Stimulated activated naive B cell treated with anti-CD40 and anti-IgM and Interleukin-4, amounts not matched to agents 10 μg/mL and 1 μg/mL and 100 μg/mL, for 72 hours (primary cell): ENCODE results near the gene LYPD6B.
"Not testable (repeated sequence)": the region's sequence is repeated elsewhere in the genome, so short reads cannot be mapped to it uniquely, and the experiment has no call there.

Source experiments
- ATAC-seq, 2 donors: fragments of 150-1000 bp; cut with Tn5 transposase; replicated peaks; 2 replicates each; pipeline ENCODE4 v1.10.0; 2021; ENCODE audit warnings: moderate library complexity in 1 of 2
- DNase-seq: peaks from one replicate; pipeline ENCODE4 v3.0.0; 2021
- H3K27ac Mint-ChIP-seq: one replicate; pipeline ENCODE4 v1.8.0; 2022; ENCODE audit warnings: mild to moderate bottlenecking, mixed read lengths
- H3K27me3 Mint-ChIP-seq, 2 donors: one replicate each; pipeline ENCODE4 v1.8.0; 2022; ENCODE audit warnings: mixed read lengths in 2 of 2
- H3K36me3 Mint-ChIP-seq, 2 donors: one replicate each; pipeline ENCODE4 v1.8.0; 2022; ENCODE audit warnings: mixed read lengths in 2 of 2, mild to moderate bottlenecking in 1 of 2
- H3K4me1 Mint-ChIP-seq, 2 donors: one replicate each; pipeline ENCODE4 v1.8.0; 2022; ENCODE audit warnings: mixed read lengths in 2 of 2, mild to moderate bottlenecking in 1 of 2
- H3K4me3 Mint-ChIP-seq, 2 donors: one replicate each; pipeline ENCODE4 v1.8.0; 2022; ENCODE audit warnings: mild to moderate bottlenecking in 2 of 2, mixed read lengths in 2 of 2, moderate library complexity in 1 of 2
- H3K9me3 Mint-ChIP-seq, 2 donors: one replicate each; pipeline ENCODE4 v1.8.0; 2022; ENCODE audit warnings: mixed read lengths in 2 of 2, mild to moderate bottlenecking in 1 of 2

Gene LYPD6B

DNA sequence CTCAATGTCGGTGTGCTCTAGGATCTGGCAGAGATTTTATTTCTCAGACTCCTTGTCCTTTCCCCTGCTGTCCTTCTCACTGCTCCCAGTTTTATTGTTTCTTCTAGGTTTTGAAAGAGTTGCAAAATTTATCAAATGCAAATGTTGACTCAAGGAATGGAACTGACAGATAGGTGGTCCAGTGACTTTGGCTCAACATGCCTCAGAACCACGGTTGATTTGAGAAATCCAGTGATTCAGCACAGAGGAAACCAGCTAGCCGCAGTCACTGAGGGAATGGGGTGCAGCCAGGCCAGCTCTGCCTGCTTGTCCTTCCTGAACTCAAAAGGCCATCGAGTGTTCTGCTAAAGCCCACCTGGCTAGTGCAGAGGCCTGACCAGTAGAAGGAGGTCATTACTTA is 166.2 kb downstream of the LYPD6B start:
- no peak overlapping the region for H3K4me3 Mint-ChIP-seq
- DNase-seq: no peak
- no peak for ATAC-seq
- no peaks in the 10 kb centered on the region for H3K36me3 Mint-ChIP-seq
- no peaks in the 10 kb centered on the region for H3K4me1 Mint-ChIP-seq
- H3K27me3 Mint-ChIP-seq: peaks cover 0 to 5% of the 10 kb centered on the region in 2 donors
- H3K9me3 Mint-ChIP-seq: peaks cover 0 to 2% of the 10 kb centered on the region in 2 donors
- H3K27ac Mint-ChIP-seq: no peak overlapping the region

DNA sequence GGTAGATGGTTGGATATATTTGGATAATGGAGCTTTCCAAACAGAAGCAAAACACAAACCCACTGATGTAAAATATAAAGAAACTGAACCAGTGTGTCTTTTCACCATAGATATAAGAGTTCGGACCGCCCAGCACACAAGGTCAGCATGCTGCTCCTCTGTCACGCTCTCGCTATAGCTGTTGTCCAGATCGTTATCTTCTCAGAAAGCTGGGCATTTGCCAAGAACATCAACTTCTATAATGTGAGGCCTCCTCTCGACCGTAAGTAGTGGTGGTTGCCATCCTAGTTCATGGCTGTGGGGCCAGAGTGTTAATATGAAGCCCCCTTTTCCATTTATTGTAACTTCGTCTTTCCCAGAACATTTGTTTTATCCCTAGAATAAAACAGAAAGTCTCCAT is 166.6 kb downstream of the LYPD6B start:
- ATAC-seq (no peak), DNase-seq (no peak)
- H3K4me3 Mint-ChIP-seq: no peak overlapping the region
- H3K27ac Mint-ChIP-seq: no peak overlapping the region
- no peaks in the 10 kb centered on the region for H3K36me3 Mint-ChIP-seq
- no peaks in the 10 kb centered on the region for H3K4me1 Mint-ChIP-seq
- peaks cover 0 to 2% of the 10 kb centered on the region in 2 donors for H3K9me3 Mint-ChIP-seq
- peaks cover 0 to 5% of the 10 kb centered on the region in 2 donors for H3K27me3 Mint-ChIP-seq

DNA sequence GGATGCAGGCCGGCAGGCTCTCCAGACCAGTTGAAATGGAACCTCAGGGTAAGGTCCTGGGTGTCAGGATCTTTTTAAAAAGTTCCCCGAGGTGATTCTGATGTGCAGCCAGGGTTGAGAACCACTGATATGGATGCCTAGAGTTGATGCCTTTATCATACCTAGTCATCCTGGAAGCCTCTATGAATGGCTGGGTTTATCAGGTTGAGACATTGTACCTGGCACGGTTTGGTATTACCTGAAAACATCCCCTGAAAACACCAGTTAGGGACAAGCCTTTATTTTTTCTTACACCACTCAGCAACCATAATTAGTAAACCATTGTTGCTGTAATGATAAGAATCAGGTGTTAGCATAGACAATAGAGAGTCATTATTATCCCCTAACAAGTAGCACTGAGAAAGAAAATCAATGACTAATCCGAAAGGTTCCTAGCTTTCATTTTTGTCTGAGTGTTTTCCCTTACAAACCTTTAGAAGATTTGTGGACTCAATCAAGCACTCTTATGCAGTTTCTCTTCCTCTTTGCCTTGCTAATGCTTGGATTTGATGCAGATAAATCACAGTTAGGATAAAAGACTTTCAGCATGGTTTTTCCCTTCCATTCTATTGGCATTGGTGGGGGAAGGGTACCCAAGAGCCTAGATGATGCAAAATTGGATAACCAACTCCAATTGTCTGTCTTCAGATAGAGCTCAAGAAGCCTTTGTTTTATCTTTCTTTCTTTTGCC is 175.4 kb downstream of the LYPD6B start:
- Mint-ChIP-seq H3K36me3 (no peaks in the 10 kb centered on the region), H3K4me3 (no peak overlapping the region), H3K4me1 (no peaks in the 10 kb centered on the region), H3K27me3 (no peaks in the 10 kb centered on the region), H3K9me3 (peaks cover 0 to 1% of the 10 kb centered on the region in 2 donors), H3K27ac (no peak overlapping the region)
- no peak for ATAC-seq
- DNase-seq: no peak

GRCh38 chr2:149218497-149218896 is 180.0 kb downstream of the LYPD6B start:
- ATAC-seq (no peak), DNase-seq (no peak)
- Mint-ChIP-seq H3K4me3 (no peak overlapping the region), H3K9me3 (no peaks in the 10 kb centered on the region), H3K36me3 (no peaks in the 10 kb centered on the region), H3K27me3 (no peaks in the 10 kb centered on the region), H3K27ac (no peak overlapping the region), H3K4me1 (no peaks in the 10 kb centered on the region)

- Mint-ChIP-seq H3K4me3 (no peak overlapping the region), H3K36me3 (no peaks in the 10 kb centered on the region), H3K9me3 (no peaks in the 10 kb centered on the region), H3K27me3 (no peaks in the 10 kb centered on the region), H3K27ac (no peak overlapping the region), H3K4me1 (no peaks in the 10 kb centered on the region)
- ATAC-seq: no peak
- DNase-seq: no peak
Measured at GRCh38 chr2:149219856-149220255, 181.4 kb downstream of the LYPD6B start.

DNA sequence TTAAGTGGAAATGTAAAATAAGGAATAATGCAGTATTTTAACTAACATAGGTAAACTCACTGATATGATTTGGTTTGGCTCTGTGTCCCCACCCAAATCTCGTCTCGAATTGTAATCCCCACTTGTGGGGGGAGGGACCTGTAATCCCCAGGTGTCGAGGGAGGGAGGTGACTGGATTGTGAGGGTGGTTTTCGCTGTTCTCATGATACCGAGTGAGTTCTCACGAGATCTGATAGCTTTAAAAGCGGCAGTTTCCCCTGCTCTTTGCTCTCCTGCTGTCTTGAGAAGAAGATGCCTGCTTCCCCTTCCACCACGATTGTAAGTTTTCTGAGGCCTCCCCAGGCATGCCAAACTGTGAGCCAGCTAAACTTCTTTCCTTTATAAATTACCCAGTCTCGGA is 182.5 kb downstream of the LYPD6B start:
- H3K27ac Mint-ChIP-seq: no peak overlapping the region
- no peaks in the 10 kb centered on the region for H3K4me1 Mint-ChIP-seq
- DNase-seq (no peak), ATAC-seq (no peak)
- no peak overlapping the region for H3K4me3 Mint-ChIP-seq
- H3K36me3 Mint-ChIP-seq: no peaks in the 10 kb centered on the region
- H3K27me3 Mint-ChIP-seq: no peaks in the 10 kb centered on the region
- H3K9me3 Mint-ChIP-seq: no peaks in the 10 kb centered on the region

DNA sequence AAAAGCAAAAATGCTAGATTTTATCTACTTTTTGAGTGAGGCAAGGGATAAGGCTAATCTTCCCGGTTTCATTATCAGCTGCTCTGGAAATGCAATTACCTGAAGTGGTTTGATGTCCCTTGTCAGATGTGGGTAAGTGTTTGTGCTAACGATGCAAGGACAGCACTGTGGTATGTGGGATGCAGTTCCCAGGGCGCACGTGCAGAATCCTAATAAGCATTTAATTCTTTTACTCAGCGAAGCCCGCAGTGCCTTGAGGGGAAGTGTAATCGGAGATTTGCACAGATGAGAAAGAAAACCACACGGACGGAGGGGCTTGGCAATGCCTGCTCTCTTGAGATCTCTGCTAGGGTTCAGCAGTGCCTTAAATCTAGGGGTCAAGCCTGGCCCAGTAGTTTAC is 183.4 kb downstream of the LYPD6B start:
- no peaks in the 10 kb centered on the region for H3K36me3 Mint-ChIP-seq
- ATAC-seq: no peak
- DNase-seq: no peak
- H3K27me3 Mint-ChIP-seq: peaks cover 0 to 7% of the 10 kb centered on the region in 2 donors
- H3K4me3 Mint-ChIP-seq: no peak overlapping the region
- H3K4me1 Mint-ChIP-seq: no peaks in the 10 kb centered on the region
- no peak overlapping the region for H3K27ac Mint-ChIP-seq
- no peaks in the 10 kb centered on the region for H3K9me3 Mint-ChIP-seq

DNA sequence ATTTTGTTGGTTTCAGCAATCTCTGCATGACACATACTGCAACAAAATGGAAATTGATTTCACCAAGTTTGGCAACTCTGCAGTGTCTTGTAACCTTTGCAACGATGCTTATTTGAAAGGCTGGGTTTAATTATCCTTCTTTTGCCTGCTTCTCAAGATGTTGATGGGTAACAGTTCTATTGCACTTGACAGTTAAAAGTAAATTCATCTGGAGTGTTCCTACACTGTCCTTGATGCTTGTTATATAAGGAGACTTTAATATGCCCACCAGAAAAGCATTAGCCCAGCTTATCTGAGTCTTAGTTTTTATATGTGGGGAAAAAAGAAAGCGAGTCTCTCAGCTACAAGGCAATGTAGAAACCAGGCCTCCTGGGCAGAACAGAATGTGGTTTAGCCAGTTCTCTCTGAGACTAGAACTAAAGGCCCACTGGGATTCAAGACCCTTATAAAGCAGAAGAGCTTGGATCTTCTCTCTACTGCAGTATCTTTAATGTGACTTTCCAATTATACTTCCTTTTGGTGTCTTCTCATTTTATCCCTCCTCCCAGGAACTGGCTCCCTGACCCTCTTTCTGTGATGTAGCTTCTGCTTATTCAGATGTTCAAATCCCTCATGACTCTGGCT is 185.1 kb downstream of the LYPD6B start:
- Mint-ChIP-seq H3K9me3 (no peaks in the 10 kb centered on the region), H3K36me3 (no peaks in the 10 kb centered on the region), H3K27ac (no peak overlapping the region), H3K4me3 (no peak overlapping the region), H3K4me1 (no peaks in the 10 kb centered on the region), H3K27me3 (peaks cover 0 to 17% of the 10 kb centered on the region in 2 donors)
- ATAC-seq: no peak
- no peak for DNase-seq

GRCh38 chr2:149224543-149224942 is 186.0 kb downstream of the LYPD6B start:
- Mint-ChIP-seq H3K36me3 (no peaks in the 10 kb centered on the region), H3K27ac (no peak overlapping the region), H3K27me3 (peaks cover 9 to 17% of the 10 kb centered on the region in 2 donors), H3K4me3 (no peak overlapping the region), H3K4me1 (no peaks in the 10 kb centered on the region), H3K9me3 (no peaks in the 10 kb centered on the region)
- ATAC-seq (no peak), DNase-seq (no peak)

DNA sequence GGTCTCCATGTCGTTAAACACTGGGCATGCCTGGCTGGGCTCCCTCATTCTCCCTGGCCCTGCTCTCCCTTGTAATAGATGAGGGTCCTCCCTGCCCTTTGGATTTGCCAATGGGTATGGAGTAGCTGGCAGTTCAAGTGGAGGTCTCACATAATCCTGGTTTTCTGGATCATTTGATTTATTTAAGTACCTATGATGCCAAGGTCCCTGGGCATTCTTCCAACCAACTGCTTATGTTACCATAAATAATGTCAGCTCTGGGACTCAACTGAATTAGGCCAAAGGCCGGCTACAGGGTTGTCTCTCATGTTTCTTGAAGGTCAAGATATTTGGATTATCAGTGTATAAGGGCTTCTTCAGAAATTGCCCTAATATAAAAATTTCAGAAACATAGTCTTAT is 186.9 kb downstream of the LYPD6B start:
- ATAC-seq: no peak

GRCh38 chr2:149226790-149227189 is 188.3 kb downstream of the LYPD6B start:
- Mint-ChIP-seq H3K9me3 (peaks cover 0 to 2% of the 10 kb centered on the region in 2 donors), H3K4me1 (no peaks in the 10 kb centered on the region), H3K4me3 (no peak overlapping the region), H3K27me3 (peaks cover 13 to 17% of the 10 kb centered on the region in 2 donors), H3K27ac (no peak overlapping the region), H3K36me3 (no peaks in the 10 kb centered on the region)
- DNase-seq: no peak
- ATAC-seq: no peak

More for the DNA sequence above, 186.9 kb downstream of the LYPD6B start:
- Mint-ChIP-seq H3K27me3 (peaks cover 13 to 17% of the 10 kb centered on the region in 2 donors), H3K9me3 (no peaks in the 10 kb centered on the region), H3K4me3 (no peak overlapping the region), H3K4me1 (no peaks in the 10 kb centered on the region), H3K36me3 (no peaks in the 10 kb centered on the region), H3K27ac (no peak overlapping the region)
- DNase-seq: no peak

DNA sequence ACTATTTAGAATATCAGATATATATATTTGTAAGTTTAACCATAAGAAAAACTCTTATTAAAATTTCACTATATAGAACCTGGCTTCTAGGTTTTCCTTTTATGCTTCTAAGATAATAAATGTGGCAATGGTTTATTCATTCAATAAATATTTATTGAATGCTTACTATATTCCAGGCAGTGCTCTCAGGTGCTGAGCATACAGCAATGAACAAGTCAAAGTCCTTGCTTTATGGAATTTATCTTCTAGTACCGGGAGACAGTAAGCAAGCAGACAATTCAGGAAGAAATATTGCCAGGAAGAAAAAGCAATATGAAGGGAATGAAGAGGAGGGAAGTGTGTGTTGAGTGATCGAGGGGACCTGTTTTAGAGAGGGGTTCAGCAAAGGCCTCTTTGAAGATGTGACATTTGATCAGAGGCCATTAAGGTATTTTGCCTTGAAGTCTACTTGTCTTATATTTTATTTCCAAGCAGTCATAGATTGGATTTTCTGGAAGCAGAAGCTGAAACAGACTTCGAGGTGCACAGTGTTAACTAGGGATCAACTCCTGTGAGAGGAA is 197.4 kb downstream of the LYPD6B start:
- DNase-seq (no peak), ATAC-seq (no peak)
- Mint-ChIP-seq H3K27ac (no peak overlapping the region), H3K36me3 (no peaks in the 10 kb centered on the region), H3K9me3 (peaks cover 0 to 8% of the 10 kb centered on the region in 2 donors), H3K4me3 (no peak overlapping the region), H3K27me3 (no peaks in the 10 kb centered on the region), H3K4me1 (no peaks in the 10 kb centered on the region)

GRCh38 chr2:149236410-149236809 is 197.9 kb downstream of the LYPD6B start:
- H3K27ac Mint-ChIP-seq: no peak overlapping the region
- H3K27me3 Mint-ChIP-seq: no peaks in the 10 kb centered on the region
- no peaks in the 10 kb centered on the region for H3K36me3 Mint-ChIP-seq

GRCh38 chr2:149246186-149246585 is 207.7 kb downstream of the LYPD6B start:
- Mint-ChIP-seq H3K9me3 (peaks cover 0 to 3% of the 10 kb centered on the region in 2 donors), H3K27ac (no peak overlapping the region)
- ATAC-seq: no peak

More at GRCh38 chr2:149236410-149236809, 197.9 kb downstream of the LYPD6B start:
- ATAC-seq (no peak), DNase-seq (no peak)
- Mint-ChIP-seq H3K4me1 (no peaks in the 10 kb centered on the region), H3K4me3 (no peak overlapping the region), H3K9me3 (peaks cover 0 to 8% of the 10 kb centered on the region in 2 donors)

DNA sequence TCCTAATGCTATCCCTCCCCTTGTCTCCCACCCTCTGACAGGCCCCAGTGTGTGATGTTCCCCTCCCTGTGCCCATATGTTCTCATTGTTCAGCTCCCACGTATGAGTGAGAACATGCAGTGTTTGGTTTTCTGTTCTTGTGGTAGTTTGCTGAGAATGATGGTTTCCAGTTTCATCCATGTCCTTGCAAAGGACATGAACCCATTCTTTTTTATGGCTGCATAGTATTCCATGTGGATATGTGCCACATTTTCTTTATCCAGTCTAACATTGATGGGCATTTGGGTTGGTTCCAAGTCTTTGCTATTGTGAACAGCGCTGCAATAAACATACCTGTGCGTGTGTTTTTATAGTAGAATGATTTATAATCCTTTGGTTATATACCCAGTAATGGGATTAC is 212.9 kb downstream of the LYPD6B start:
- not testable (repeated sequence) for H3K27ac Mint-ChIP-seq, H3K27me3 Mint-ChIP-seq

More at GRCh38 chr2:149246186-149246585, 207.7 kb downstream of the LYPD6B start:
- H3K36me3 Mint-ChIP-seq: no peaks in the 10 kb centered on the region
- no peak for DNase-seq
- H3K27me3 Mint-ChIP-seq: no peaks in the 10 kb centered on the region
- H3K4me3 Mint-ChIP-seq: no peak overlapping the region
- H3K4me1 Mint-ChIP-seq: no peaks in the 10 kb centered on the region

More for the DNA sequence above, 212.9 kb downstream of the LYPD6B start:
- H3K4me3 Mint-ChIP-seq, H3K36me3 Mint-ChIP-seq, ATAC-seq, H3K4me1 Mint-ChIP-seq, DNase-seq: not testable (repeated sequence)
- peaks cover 23 to 24% of the 10 kb centered on the region in 2 donors for H3K9me3 Mint-ChIP-seq
